Measurements from ENCODE around the gene WWOX. TPM values are rescaled to one million over a fixed set of nuclear protein-coding genes. Genes with fewer than 3 reads are reported as not detected.

The WWOX gene
- total and polyA plus RNA-seq, 2 of the 4 experiments (the other 2 are of a cell fraction) = 2.7 to 5.4 TPM

- no peak overlapping the region for H2BK5ac ChIP-seq (ENCODE audit: low read depth, low read length, poor library complexity, severe bottlenecking)
- DNase-seq (no peak), ATAC-seq (ENCODE audit: low read depth) (no peak)
- H3K18ac ChIP-seq (ENCODE audit: low read depth, low read length) = no peak overlapping the region
- no peaks in the 10 kb centered on the region for H3K9me1 ChIP-seq (ENCODE audit: insufficient read depth, low read length)
- in situ Hi-C loops (cut with MboI; ENCODE audit: low sequenced_read_pairs) (no loop called here), intact Hi-C loops (cut with micrococcal nuclease) (no loop called here), dilution Hi-C loops (cut with HindIII; ENCODE audit: low sequenced_read_pairs, unreplicated experiment) (no loop called here)
- H3K36me3 ChIP-seq (ENCODE audit: control insufficient read depth, insufficient read depth, low read length) = no peaks in the 10 kb centered on the region
- no peak overlapping the region for H3K56ac ChIP-seq (ENCODE audit: extremely low read depth, insufficient read depth, low read length)
- H4K20me1 ChIP-seq (ENCODE audit: insufficient read depth, low read length) = no peaks in the 10 kb centered on the region
- no peaks in the 10 kb centered on the region for H3K79me1 ChIP-seq (ENCODE audit: low read depth in 1 of 2, low read length in 2 of 2)
- POLR2A ChIA-PET (ENCODE audit: unreplicated experiment) = no interaction called here
- no peak for TF ChIP-seq CEBPB (IDR thresholded peaks at IDR 0.05; ENCODE audit: low read depth, low read length)
- TF ChIP-seq SMC3 (IDR thresholded peaks at IDR 0.05; ENCODE audit: low read depth, low read length) = no peak
- no peak for TF ChIP-seq RCOR1 (IDR thresholded peaks at IDR 0.05; ENCODE audit: insufficient replicate concordance, low read length)
- TF ChIP-seq MAFK (IDR thresholded peaks at IDR 0.05; ENCODE audit: low read depth, low read length) = no peak
- TF ChIP-seq MAZ (IDR thresholded peaks at IDR 0.05; ENCODE audit: borderline replicate concordance, low read depth, low read length) = no peak
- no peak for TF ChIP-seq CHD1 (IDR thresholded peaks at IDR 0.05; ENCODE audit: low read depth, low read length)
- no peak for TF ChIP-seq FOS (IDR thresholded peaks at IDR 0.05; ENCODE audit: low read depth, low read length)
- TF ChIP-seq USF2 (IDR thresholded peaks at IDR 0.05; ENCODE audit: low read depth, low read length) = no peak
- TF ChIP-seq CTCF (conservative IDR thresholded peaks at IDR 0.05; ENCODE audit: low read depth, low read length) = no peak
- no peak overlapping the region for H3K9ac ChIP-seq (ENCODE audit: low read depth, low read length)
- no peak overlapping the region for H3K4me2 ChIP-seq (ENCODE audit: low read depth, low read length)
- H2AK9ac ChIP-seq (replicated peaks; ENCODE audit: low read depth, low read length, poor library complexity) = no peak overlapping the region
- H2AFZ ChIP-seq (replicated peaks; ENCODE audit: low read length, poor library complexity) = no peak overlapping the region
- no peaks in the 10 kb centered on the region for H3K27me3 ChIP-seq (ENCODE audit: control insufficient read depth, insufficient read depth, low read length)
- H3K4me1 ChIP-seq (ENCODE audit: control insufficient read depth, insufficient read depth, low read length) = no peaks in the 10 kb centered on the region
- no peak overlapping the region for H3K27ac ChIP-seq (ENCODE audit: insufficient read depth, low read length)
- no peak overlapping the region for H2BK20ac ChIP-seq (ENCODE audit: low read depth, low read length)
- no peak overlapping the region for H3K23ac ChIP-seq (ENCODE audit: low read depth, low read length)
- CTCF ChIA-PET = no interaction called here
- H3K9me3 ChIP-seq (ENCODE audit: control insufficient read depth, insufficient read depth, low read length) = peaks cover 18% of the 10 kb centered on the region
- H2AK5ac ChIP-seq (ENCODE audit: low read depth, low read length) = no peak overlapping the region
- H2BK120ac ChIP-seq (ENCODE audit: low read depth, low read length) = no peak overlapping the region
- no peak overlapping the region for H4K91ac ChIP-seq (ENCODE audit: insufficient read depth, low read depth, low read length)
- no peak overlapping the region for H3K4ac ChIP-seq (ENCODE audit: low read depth, low read length)
- no peak overlapping the region for H2BK15ac ChIP-seq (ENCODE audit: low read depth, low read length)
- H4K5ac ChIP-seq (ENCODE audit: low read depth, low read length) = no peak overlapping the region
- no CpG with 5 or more reads among the region's 10 CpGs for WGBS, 2 experiments (ENCODE audit: extremely low coverage in 2 of 2, insufficient read length in 1 of 2)
- H3K14ac ChIP-seq (replicated peaks; ENCODE audit: low read depth, low read length) = no peak overlapping the region
- no peak overlapping the region for H3K4me3 ChIP-seq (ENCODE audit: insufficient read depth, low read depth, low read length)
- BruUV-seq (replicated peaks) = no TSS peak
- no peak overlapping the region for H4K8ac ChIP-seq (ENCODE audit: low read depth in 2 of 2, low read length in 2 of 2)
Measured at GRCh38 chr16:78889346-78889745, 789.9 kb downstream of the WWOX start.
